ENCODE results near the gene SAPCD2.
A peak's percentile ranks its signal among the peaks of the same experiment; 100 is the strongest.

Gene SAPCD2

GRCh38 chr9:137029058-137029936, 41.1 kb downstream of the SAPCD2 start:
- H3K9me3 ChIP-seq (ENCODE audit: low read length): no peaks in the 10 kb centered on the region
- no peaks in the 10 kb centered on the region for H3K27me3 ChIP-seq (ENCODE audit: control insufficient read depth in 1 of 2, insufficient read depth in 2 of 2, low read length in 2 of 2)
- H3K9ac ChIP-seq (ENCODE audit: low read length): no peak overlapping the region
- H3K27ac ChIP-seq (ENCODE audit: low read depth, low read length): peak overlapping the region; percentile 52
- peaks cover 27% of the 10 kb centered on the region for H3K4me1 ChIP-seq (ENCODE audit: insufficient read depth, low read length)
- no peaks in the 10 kb centered on the region for H3K36me3 ChIP-seq (ENCODE audit: insufficient read depth, low read length)
- H3K4me3 ChIP-seq (ENCODE audit: low read depth in 1 of 2, low read length in 2 of 2): peak overlapping the region in 1 of 2 donors; percentile 71

- H3K36me3 ChIP-seq (ENCODE audit: insufficient read depth, low read length): no peaks in the 10 kb centered on the region
- H3K9ac ChIP-seq (ENCODE audit: low read length): no peak overlapping the region
- H3K9me3 ChIP-seq (ENCODE audit: low read length): no peaks in the 10 kb centered on the region
- H3K4me1 ChIP-seq (ENCODE audit: insufficient read depth, low read length): peaks cover 27% of the 10 kb centered on the region
- H3K27me3 ChIP-seq (ENCODE audit: control insufficient read depth in 1 of 2, insufficient read depth in 2 of 2, low read length in 2 of 2): no peaks in the 10 kb centered on the region
- peak overlapping the region; percentile 52 for H3K27ac ChIP-seq (ENCODE audit: low read depth, low read length)
- peak overlapping the region; percentile 38 to 71 for H3K4me3 ChIP-seq (ENCODE audit: low read depth in 1 of 2, low read length in 2 of 2)
Observed at GRCh38 chr9:137028263-137029057, 41.9 kb downstream of the SAPCD2 start.

- Histone ChIP-seq H3K36me3 (ENCODE audit: insufficient read depth, low read length) (no peaks in the 10 kb centered on the region), H3K9ac (ENCODE audit: low read length) (no peak within 1 kb of the TSS), H3K9me3 (ENCODE audit: low read length) (no peaks in the 10 kb centered on the region), H3K4me1 (ENCODE audit: insufficient read depth, low read length) (peaks cover 27% of the 10 kb centered on the region), H3K4me3 (ENCODE audit: low read depth in 1 of 2, low read length in 2 of 2) (peak within 1 kb of the TSS; percentile 38 to 71), H3K27ac (ENCODE audit: low read depth, low read length) (peak within 1 kb of the TSS; percentile 52), H3K27me3 (ENCODE audit: control insufficient read depth in 1 of 2, insufficient read depth in 2 of 2, low read length in 2 of 2) (no peaks in the 10 kb centered on the region)
Observed at GRCh38 chr9:137027369-137028262, 42.7 kb downstream of the SAPCD2 start, which contains the start of gene ABCA2. Gene ABCA2, minus strand, starts transcription at chr9:137028237. Its CDS starts 97 bp downstream, at chr9:137028140.

- peaks cover 27% of the 10 kb centered on the region for H3K4me1 ChIP-seq (ENCODE audit: insufficient read depth, low read length)
- no peak overlapping the region for H3K27ac ChIP-seq (ENCODE audit: low read depth, low read length)
- H3K9ac ChIP-seq (ENCODE audit: low read length): no peak overlapping the region
- H3K4me3 ChIP-seq (ENCODE audit: low read depth in 1 of 2, low read length in 2 of 2): peak overlapping the region in 1 of 2 donors; percentile 45
- no peaks in the 10 kb centered on the region for H3K36me3 ChIP-seq (ENCODE audit: insufficient read depth, low read length)
- H3K9me3 ChIP-seq (ENCODE audit: low read length): no peaks in the 10 kb centered on the region
- H3K27me3 ChIP-seq (ENCODE audit: control insufficient read depth in 1 of 2, insufficient read depth in 2 of 2, low read length in 2 of 2): no peaks in the 10 kb centered on the region
Observed at GRCh38 chr9:137026828-137027227, 43.5 kb downstream of the SAPCD2 start.

GRCh38 chr9:137026384-137026783, 44.0 kb downstream of the SAPCD2 start:
- Histone ChIP-seq H3K9me3 (ENCODE audit: low read length) (no peaks in the 10 kb centered on the region), H3K4me1 (ENCODE audit: insufficient read depth, low read length) (peaks cover 27% of the 10 kb centered on the region), H3K36me3 (ENCODE audit: insufficient read depth, low read length) (no peaks in the 10 kb centered on the region), H3K9ac (ENCODE audit: low read length) (no peak overlapping the region), H3K27ac (ENCODE audit: low read depth, low read length) (no peak overlapping the region), H3K4me3 (ENCODE audit: low read depth in 1 of 2, low read length in 2 of 2) (no peak overlapping the region), H3K27me3 (ENCODE audit: control insufficient read depth in 1 of 2, insufficient read depth in 2 of 2, low read length in 2 of 2) (no peaks in the 10 kb centered on the region)

- H3K9ac ChIP-seq (ENCODE audit: low read length): no peak overlapping the region
- peaks cover 27% of the 10 kb centered on the region for H3K4me1 ChIP-seq (ENCODE audit: insufficient read depth, low read length)
Observed at GRCh38 chr9:137025517-137025966, 44.8 kb downstream of the SAPCD2 start.

GRCh38 chr9:137023583-137023991, 46.8 kb downstream of the SAPCD2 start:
- Histone ChIP-seq H3K9ac (ENCODE audit: low read length) (no peak overlapping the region), H3K4me3 (ENCODE audit: low read depth in 1 of 2, low read length in 2 of 2) (no peak overlapping the region)

More at GRCh38 chr9:137025517-137025966, 44.8 kb downstream of the SAPCD2 start:
- Histone ChIP-seq H3K4me3 (ENCODE audit: low read depth in 1 of 2, low read length in 2 of 2) (no peak overlapping the region), H3K27me3 (ENCODE audit: control insufficient read depth in 1 of 2, insufficient read depth in 2 of 2, low read length in 2 of 2) (no peaks in the 10 kb centered on the region), H3K36me3 (ENCODE audit: insufficient read depth, low read length) (no peaks in the 10 kb centered on the region), H3K27ac (ENCODE audit: low read depth, low read length) (no peak overlapping the region), H3K9me3 (ENCODE audit: low read length) (no peaks in the 10 kb centered on the region)

GRCh38 chr9:137023157-137023556, 47.2 kb downstream of the SAPCD2 start:
- H3K9me3 ChIP-seq (ENCODE audit: low read length): no peaks in the 10 kb centered on the region
- no peaks in the 10 kb centered on the region for H3K36me3 ChIP-seq (ENCODE audit: insufficient read depth, low read length)
- H3K4me1 ChIP-seq (ENCODE audit: insufficient read depth, low read length): peaks cover 12% of the 10 kb centered on the region
- H3K4me3 ChIP-seq (ENCODE audit: low read depth in 1 of 2, low read length in 2 of 2): no peak overlapping the region
- no peak overlapping the region for H3K27ac ChIP-seq (ENCODE audit: low read depth, low read length)
- no peaks in the 10 kb centered on the region for H3K27me3 ChIP-seq (ENCODE audit: control insufficient read depth in 1 of 2, insufficient read depth in 2 of 2, low read length in 2 of 2)
- no peak overlapping the region for H3K9ac ChIP-seq (ENCODE audit: low read length)

More at GRCh38 chr9:137023583-137023991, 46.8 kb downstream of the SAPCD2 start:
- no peaks in the 10 kb centered on the region for H3K9me3 ChIP-seq (ENCODE audit: low read length)
- no peaks in the 10 kb centered on the region for H3K36me3 ChIP-seq (ENCODE audit: insufficient read depth, low read length)
- no peaks in the 10 kb centered on the region for H3K27me3 ChIP-seq (ENCODE audit: control insufficient read depth in 1 of 2, insufficient read depth in 2 of 2, low read length in 2 of 2)
- peaks cover 15% of the 10 kb centered on the region for H3K4me1 ChIP-seq (ENCODE audit: insufficient read depth, low read length)
- H3K27ac ChIP-seq (ENCODE audit: low read depth, low read length): no peak overlapping the region

GRCh38 chr9:137022662-137023008, 47.7 kb downstream of the SAPCD2 start:
- Histone ChIP-seq H3K27ac (ENCODE audit: low read depth, low read length) (no peak overlapping the region), H3K4me1 (ENCODE audit: insufficient read depth, low read length) (peaks cover 12% of the 10 kb centered on the region), H3K27me3 (ENCODE audit: control insufficient read depth in 1 of 2, insufficient read depth in 2 of 2, low read length in 2 of 2) (no peaks in the 10 kb centered on the region), H3K9me3 (ENCODE audit: low read length) (no peaks in the 10 kb centered on the region), H3K4me3 (ENCODE audit: low read depth in 1 of 2, low read length in 2 of 2) (no peak overlapping the region), H3K36me3 (ENCODE audit: insufficient read depth, low read length) (no peaks in the 10 kb centered on the region), H3K9ac (ENCODE audit: low read length) (no peak overlapping the region)

- Histone ChIP-seq H3K4me3 (ENCODE audit: low read depth in 1 of 2, low read length in 2 of 2) (no peak overlapping the region), H3K27ac (ENCODE audit: low read depth, low read length) (no peak overlapping the region), H3K36me3 (ENCODE audit: insufficient read depth, low read length) (no peaks in the 10 kb centered on the region), H3K9me3 (ENCODE audit: low read length) (no peaks in the 10 kb centered on the region), H3K4me1 (ENCODE audit: insufficient read depth, low read length) (peaks cover 8% of the 10 kb centered on the region), H3K27me3 (ENCODE audit: control insufficient read depth in 1 of 2, insufficient read depth in 2 of 2, low read length in 2 of 2) (no peaks in the 10 kb centered on the region), H3K9ac (ENCODE audit: low read length) (no peak overlapping the region)
Observed at GRCh38 chr9:137021979-137022661, 48.2 kb downstream of the SAPCD2 start.

Measured in muscle layer of colon (tissue), 2 donors.